RPMI7951 (cell line): ENCODE measurements around the gene NCS1. TPM values are rescaled to one million over a fixed set of nuclear protein-coding genes. Genes with fewer than 3 reads are reported as not detected.

Experiments
- DNase-seq: peaks from one replicate; pipeline ENCODE4 v3.0.0-alpha.2; 2012; ENCODE audit warnings: low read depth
- total RNA-seq: library from RNA; depleted of rRNA; stranded (reverse); fragments of >200 nt; shearing (Covaris generic); gene quantifications from 2 replicates; pipeline ENCODE4 v1.2.3, GENCODE V29; 2014; rRNA removed

NCS1 gene
- 23.2 and 26.4 TPM in 2 replicates for total RNA-seq

DNA sequence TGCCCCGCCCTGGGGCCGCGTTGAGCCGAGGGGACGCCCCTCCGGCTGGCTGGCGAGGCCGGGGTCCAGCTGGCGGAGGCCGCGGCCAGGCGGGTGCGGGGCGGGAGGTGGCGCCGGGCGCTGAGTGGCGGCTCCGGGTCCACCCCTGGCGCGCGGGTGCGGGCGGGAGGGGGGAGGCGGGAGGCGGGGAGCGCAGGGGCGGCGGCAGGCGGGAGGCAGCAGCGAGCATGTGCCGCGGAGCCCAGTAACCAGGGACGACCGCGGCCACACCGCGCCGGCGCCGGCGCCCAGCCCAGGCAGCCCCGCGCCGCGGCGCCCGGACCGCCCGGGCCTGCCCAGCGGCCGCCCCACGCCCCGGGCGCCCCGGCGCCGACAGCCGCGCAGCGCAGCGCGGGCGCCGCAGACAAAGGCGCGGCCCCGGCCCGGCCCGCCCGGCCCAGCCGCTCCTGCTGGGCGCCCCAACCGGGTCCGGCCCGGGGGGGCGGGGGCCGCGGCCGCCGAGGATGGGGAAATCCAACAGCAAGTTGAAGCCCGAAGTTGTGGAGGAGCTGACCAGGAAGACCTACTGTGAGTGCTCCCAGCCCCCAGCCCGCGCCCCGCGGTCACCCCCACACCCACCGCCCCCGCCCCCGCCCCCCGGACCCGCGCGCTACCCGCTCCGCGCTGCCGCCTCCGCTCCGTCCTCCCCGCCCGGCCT lies at the start of gene NCS1:
NCS1 (plus strand) TSS at position 244 of the 697 bp plus-strand sequence; CDS start at position 504, 260 bp downstream.
- DNase-seq: peak; percentile 68

DNA sequence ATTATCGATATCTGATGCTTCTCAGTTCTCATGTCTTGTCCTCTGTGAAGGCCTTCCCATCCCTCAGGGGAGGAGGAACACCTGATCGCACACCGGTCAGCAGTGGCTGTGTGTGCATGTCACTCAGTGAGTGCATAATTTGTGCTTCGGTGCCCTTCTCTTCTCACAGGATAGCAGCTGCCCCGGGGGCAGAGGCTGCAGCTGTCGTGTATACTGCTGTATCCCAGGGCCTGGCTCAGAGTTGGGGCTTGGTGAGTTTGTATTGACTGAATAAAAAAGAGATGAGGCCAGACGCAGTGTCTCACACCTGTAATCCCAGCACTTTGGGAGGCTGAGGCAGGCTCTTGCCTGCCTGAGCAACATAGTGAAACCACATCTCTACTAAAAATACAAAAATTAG lies 49.7 kb upstream of the NCS1 start:
- no peak for DNase-seq

DNA sequence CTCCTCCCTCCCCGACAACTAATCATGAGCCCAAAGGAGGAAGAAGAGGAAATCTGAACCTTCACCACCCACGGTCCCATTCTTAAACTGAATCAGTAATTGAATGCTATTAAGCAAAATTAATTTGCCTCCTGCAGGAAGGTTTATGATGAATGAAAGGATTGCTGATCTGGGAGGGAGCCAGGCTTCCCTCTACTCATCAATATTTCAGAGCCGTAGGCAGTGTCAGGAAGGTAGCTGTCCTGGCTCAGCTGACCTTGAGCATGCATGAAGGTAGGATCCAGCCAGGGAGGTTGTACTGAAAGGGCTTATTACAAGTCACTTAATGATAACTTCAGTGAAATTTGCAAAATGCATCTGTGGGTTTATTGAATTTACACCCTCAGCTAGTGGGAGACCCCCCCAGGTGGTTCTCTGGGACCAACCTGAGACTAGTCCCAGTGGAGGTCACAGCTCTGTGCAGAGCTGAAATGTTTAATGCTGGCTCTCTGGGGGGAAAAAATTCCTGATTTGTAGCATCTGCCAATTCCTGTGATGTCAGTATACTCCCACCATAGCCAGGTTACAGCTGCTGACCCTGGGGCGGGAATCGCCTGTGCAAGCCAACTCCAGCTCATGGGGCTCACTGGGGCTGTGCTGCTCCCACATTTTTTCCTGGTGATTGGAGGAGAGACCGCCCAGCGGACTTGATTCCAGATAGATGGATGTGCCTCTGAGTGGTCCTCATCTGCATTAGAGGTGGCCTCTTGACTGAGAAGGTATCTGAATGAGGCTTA lies 47.9 kb upstream of the NCS1 start:
- no peak for DNase-seq

DNA sequence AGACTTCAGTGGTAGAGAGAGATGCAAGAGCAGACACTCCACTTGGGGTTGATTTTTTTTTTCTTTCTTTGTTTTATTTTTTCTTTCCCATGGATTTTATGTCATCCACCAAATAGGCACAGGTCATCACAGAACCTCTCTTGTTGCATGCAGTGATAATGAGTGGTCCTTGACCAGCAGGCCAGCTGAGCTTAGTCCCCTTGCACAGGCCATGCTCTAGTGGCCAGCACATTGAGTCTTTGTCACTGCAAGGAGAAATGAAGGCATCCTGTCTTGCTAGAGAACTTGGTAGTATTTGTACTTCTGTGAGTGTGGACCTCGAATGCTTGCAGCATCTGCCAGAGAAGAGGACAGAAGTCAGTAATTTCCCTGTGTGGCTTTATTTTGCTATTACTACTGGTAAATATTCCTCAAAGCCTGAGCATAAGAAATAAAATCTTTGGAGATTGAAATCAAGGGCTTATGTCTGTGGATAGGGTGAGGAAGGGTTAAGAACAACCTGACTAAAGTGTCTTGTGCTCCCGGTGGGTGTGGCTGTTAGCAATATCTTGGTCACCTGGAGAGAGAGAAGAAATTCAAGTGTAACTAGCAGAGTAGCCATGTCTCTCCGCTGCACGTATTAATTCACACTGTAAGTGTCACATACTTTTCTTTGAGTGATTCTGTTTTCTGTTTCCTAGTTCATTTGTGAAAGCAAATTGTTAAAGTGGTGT lies 45.3 kb upstream of the NCS1 start:
- no peak for DNase-seq

DNA sequence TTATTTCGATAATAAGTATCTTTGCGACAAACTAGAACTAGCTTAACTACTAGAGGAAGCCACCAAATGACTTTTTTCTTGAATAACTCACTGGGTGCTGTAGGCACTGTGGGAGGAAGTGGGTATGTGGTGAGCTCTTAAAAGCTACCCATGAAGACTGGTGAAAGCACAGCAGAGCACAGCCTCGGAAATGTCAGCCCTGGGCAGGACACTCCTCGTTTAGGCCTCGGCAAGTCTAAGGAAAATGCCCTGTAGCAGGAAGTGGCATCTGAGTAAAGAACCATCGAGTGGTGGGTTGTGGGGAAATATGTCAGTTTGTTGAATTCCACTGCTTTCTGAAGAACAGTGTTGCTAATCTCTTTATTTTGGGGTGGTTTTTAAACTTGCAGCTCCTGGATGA lies 44.0 kb upstream of the NCS1 start:
- peak; percentile 69 for DNase-seq

DNA sequence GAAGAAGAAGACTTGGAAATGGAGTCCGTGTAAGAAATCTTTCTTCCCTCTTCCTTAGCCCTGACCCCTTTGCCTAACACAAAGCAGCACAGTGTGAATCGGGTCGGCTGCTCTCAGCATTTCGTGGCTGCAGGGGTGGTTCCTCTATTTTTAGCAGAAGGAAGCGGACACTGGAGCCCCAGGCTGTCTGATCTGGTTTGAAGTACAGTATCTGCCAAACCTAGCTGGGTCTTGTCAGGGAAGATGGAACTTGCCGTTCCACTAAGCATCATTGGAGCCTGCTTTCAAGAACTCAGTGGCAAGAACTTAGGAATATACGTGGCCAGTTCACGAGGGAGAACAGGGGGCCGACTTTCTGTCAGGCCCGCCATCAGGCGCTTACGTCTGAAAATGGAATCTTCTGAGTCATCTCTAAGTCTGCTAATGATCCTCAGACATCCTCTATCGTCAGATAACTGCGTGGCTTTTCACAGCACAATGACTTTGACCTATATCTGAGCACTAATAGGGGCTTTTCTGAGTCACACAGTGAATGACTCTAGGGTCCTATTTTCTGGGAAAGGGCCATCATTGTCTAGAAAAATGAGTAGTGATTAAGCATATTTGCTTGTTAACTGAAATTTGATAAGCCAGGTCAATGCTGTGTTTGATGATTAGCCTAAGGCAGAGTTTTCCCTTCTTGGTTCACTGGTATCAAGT lies 43.3 kb upstream of the NCS1 start:
- peak; percentile 95 for DNase-seq

DNA sequence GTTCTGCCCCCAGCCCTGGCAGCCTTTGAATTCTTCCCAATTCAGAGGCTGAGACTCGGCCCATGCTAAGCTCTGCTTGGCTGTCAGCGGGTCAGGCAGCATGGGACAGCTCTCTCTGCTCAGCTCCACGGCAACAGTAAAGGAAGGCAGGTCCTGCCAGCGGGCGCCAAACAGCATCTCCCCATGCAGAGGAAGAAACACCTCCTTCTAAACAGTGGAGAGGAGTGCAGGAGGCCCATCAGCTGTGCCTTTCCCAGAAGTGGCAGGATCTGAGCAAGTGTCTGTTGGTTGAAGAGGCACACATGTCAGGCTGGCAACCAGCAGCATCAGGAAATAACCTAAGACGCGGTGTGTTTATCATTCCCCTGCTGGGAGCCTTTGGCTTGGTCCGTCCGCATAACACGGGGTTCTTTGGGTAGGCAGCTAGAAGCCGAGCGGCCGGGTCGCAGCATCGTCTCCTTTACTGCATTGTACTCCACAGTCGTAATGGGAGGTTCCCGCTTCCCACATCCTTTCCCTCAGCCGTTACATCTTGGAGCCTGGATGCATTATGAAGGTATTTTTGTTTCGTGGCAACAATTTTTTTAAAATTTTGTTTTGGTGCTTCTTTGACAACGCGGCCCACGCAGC lies 42.7 kb upstream of the NCS1 start:
- no peak for DNase-seq

DNA sequence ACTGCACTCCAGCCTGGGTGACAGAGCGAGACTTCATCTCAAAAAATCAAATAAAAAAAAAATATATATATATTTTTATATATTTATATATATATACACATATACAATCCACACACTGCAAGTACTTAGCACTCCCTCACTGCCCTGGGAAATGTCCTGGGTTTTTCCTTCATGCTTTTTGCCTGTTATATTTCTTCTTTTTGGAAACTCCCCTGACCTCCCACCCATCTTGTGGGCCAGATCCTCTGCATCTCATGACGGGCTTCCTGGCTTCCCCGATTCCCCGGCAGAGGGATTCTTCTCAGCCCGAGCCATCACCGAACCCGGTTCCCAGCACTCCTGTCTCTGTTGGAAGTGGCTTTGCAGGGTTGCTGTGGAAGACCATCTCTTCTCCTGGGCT lies 39.5 kb upstream of the NCS1 start:
- DNase-seq: no peak

DNA sequence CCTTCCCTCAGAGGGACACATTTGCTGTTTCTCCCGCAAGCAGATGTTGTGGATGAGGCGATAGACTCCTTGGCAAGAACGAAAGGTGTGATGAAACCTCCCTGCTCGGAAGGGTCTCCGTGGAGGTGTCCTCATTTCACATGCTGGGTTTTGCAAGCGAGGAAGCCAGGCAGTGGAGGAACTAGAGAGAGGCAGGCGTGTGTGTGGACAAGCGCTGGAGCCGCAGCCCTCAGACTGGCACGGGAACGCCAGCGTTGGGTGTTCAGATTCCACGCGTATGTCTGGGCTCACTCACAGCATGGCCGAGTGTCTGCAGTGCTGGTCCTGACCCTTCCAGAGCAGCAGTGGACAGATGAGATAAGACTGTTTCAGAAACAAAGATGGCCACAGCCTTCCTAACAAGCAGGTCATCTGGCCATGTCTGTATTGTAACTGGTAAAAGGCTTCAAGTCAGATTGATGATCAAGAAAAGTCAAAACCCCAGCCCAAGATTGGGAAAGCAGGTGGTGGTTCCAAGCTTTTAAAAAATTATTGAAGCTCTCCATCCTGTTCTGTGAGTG lies 35.0 kb upstream of the NCS1 start:
- no peak for DNase-seq

DNA sequence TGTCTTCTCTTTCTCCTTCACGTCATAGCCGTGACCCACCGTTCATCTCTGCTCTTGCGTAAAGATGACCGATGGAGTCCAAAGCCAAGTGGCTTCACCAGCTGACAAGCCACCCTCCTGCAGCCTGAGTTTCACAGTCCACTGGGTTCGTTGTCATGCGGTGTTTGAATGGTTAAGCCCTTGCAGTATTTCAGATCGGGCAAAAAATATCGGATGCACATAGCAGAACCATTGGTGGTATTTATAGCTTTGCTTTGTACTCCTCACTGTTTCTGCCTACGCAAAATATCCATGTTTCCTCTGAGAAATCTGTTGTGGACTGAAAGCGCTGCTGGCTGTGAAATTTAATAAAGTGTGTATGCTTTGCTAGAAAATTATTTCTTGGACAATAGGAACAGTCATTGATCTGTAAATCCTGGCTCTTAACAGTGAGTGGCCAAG lies 34.5 kb upstream of the NCS1 start:
- peak; percentile 33 for DNase-seq

DNA sequence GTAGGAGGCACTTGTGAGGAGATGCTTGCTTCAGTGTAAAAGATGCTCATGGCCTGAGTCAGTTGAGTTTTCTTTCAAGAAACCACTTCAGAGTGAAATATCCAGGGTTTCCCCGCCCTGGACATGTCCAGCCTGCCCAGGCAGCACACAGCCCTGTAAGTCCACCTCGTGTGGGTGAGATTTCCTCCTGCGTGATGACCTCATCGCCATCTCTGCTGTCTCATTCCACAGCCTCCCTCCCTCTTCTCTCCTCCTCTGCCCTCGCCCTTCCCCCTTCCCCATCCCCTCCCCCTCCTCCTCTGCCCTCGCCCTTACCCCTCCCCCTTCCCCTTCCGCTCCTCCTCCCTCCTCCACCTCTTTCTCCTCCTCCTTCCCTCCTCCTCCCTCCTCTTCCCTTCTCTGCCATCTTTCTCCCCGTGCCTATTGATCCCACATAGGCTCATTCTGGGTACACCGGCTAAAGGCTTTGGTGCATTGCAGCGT lies 34.0 kb upstream of the NCS1 start:
- DNase-seq: peak; percentile 93

DNA sequence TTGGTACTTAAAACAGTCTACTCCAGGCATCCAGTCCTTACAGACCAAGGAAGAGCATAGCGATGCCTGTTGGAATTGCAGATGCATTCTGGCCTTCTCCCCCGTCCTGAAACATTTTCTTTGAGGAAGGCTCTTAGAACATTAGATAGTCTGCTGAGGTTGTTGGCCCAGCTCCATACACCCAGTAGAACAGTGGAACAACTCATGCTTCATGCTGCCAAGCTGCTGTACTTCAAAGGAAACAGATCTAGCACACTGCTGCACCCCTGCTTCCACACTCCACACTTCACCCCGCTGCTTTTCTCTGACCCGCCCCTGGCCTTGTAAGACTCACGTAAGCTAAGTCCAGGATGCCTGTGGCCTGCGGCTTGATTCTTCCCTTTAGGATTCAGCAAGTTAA lies 33.4 kb upstream of the NCS1 start:
- DNase-seq: peak; percentile 97

DNA sequence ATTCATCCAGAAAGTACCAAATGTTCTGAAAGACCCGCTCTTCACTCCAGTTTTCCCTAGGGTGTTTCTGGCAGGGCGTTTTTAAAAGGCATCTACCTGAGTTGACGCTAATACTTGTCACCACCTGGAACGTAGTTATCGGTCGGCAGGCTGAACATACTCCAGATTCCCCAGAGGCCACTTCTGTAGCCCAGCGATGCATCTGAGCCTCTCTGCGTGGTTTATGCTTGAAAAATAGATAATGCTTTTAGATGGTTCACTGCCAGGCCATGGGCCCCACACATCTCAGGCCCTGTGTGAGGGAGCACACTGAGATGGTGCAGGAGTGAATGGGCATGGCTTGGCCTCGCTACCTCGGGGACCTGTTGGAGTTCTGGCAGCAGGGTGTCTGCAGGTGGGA lies 33.0 kb upstream of the NCS1 start:
- DNase-seq: peak; percentile 15

DNA sequence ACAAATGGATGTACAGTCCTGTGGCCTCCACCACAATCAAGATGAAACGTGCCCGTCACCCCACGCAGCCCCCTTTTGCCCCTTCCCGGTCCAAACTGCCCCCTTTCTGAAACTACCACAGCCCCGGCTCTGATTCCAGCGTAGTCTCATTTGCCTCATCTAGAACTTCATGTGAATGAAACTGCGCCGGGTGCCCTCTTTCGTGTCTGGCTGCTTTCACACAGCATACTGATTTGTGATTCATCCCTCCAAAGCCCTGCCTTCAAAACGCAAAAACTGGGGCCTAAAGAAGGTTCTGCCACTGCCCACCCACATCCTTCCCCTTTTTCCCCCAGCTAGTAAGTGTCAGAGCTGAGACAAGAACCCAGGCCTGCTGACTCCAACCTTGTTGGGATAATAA lies 31.5 kb upstream of the NCS1 start:
- no peak for DNase-seq

DNA sequence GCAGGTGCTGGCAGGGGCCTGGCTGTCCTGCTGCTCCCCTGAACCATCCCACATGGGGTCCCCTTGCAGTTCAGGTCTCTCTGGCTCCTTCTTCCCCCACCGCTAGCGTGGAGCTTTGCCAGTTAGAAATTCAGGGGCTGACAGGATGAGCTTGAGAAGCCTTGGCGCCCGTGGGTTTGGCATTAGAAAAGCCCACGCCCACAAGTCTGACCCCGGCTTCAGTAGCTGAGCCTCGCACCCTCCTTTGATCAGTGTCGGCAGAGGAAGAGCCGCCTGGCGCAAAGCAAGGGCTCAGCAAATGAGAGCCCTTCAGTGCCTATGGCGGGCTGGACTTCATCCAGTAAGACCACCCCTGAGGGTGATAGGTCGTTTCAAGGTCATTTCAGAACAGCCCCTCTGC lies 30.1 kb upstream of the NCS1 start:
- no peak for DNase-seq

DNA sequence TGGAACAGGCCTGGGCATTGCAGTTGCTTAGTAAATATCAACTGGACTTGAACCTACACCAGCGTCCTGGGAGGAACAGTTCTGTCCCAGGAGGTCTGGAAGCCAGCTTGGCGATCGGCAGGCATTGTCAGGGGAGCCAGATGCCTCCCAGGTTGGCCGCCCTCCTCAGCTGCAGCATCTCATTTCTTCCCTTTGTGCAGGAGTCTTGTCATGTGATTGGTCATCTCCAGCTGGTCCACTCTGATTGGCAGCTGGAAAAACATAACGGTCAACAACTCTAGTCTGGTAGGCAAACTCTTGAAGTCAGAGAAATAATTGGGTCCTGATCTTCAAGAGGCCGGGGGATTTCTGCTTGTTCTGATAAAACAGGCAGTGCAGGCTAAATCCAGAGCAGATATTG lies 29.6 kb upstream of the NCS1 start:
- DNase-seq: no peak

DNA sequence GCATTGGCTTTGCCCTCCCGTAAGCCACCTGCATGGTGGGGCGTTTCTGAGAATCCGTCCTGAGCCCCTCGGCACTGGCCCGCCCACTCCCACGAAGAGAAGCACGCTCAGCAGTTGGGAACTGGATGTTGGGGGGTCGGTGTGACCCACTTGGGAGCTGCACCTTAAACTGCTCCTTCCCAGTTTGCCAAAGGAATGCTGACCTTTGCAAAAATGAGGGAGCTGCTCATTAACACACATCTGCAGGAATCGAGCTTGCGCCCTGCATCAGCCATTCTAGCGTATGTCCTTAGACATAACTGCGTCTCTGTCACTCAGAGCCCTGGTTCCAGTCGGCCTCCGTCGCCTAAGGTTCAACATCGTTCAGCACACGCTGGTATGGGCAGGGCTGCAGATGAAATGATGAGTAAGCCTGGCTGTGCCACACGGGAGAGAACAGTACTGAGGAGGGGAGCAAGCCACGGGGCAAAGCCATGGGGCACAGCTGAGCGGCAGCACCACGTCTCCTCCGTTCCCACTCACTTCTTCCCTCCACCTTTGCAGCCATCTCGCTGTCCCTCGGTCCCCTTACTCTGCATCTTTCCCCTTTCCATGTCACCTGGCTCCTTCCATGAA lies 28.8 kb upstream of the NCS1 start:
- no peak for DNase-seq

DNA sequence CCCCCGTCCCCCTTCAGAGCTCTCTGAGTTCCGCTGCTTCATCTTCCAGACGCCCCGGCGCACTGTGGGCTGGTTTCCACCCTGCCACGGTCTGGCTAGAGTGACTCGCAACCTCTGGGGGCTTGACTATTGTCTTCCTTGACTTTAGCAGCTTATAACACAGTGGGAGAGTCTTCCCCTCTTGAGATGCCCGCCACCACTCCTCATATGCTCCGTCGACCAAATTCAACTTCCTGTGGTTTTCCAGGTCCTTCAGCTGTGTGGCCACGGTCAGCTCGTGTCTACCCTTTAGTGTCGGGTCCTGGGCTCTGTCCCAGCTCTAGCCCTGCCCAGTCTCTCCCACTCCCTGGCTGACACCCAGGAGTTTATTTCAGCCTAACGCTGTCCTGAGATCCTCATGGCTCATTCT lies 28.2 kb upstream of the NCS1 start:
- DNase-seq: peak; percentile 84

DNA sequence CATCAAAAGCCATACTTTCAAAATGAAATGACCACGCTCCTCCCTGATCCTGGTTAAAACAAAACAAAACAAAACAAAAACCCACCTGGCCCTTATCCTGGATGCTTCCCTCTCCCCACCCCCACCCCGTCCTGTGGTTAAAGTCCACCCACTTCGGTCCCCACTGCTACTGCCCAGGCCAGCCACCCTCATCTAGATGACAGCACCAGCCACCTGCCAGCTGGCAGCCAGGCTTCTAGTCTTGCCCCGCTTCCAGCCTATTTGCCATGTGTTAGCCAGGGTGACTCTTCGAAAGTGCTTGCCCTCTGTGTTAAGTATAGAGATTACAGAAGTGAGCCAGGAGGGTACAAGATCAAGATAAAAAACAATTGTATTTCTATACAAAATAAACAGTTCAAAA lies 27.5 kb upstream of the NCS1 start:
- DNase-seq: no peak

DNA sequence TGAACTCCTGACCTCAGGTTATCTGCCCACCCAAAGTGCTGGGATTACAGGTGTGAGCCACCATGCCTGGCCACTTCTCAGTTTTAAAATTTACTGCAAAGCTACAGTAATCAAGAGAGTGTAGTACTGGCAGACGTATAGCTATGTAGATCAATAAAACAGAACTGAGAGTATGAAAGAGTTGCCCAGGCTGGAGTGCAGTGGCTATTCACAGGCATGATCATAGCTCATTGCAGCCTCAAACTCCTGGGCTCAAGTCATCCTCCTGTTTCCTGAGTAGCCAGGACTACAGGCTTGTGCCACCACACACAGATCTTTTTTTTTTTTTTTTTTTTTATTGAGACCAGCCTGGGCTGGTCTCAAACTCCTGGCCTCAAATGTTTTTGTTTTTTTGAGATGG lies 26.5 kb upstream of the NCS1 start:
- no peak for DNase-seq

DNA sequence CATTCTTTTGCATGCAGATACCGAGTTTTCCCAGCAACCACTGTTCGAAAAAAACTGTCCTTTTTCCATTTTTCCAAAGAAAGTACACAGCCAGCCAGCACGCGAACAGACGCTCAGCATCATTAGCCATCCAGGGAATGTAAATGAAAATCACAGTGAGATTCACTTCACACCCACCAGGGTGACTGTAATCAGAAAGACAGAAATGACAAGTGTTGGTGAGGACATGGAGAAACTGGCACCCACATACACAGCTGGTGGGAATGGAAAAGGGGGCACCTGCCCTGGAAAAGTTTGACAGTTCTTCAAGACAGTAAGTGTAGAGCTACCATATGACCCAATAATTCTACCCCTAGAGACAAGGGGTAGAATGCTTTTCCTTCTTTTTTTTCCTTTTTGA lies 25.0 kb upstream of the NCS1 start:
- DNase-seq: no peak
